HCT116 (cell line): Measurements from ENCODE around the gene ZFHX3.

Source experiments
- CEBPB ChIP-seq: IDR thresholded peaks from 2 replicates; pipeline ENCODE4 v1.6.1; 2012; ENCODE audit warnings: low read depth
- EGR1 ChIP-seq: IDR thresholded peaks from 2 replicates; pipeline ENCODE4 v1.6.1; 2012; ENCODE audit warnings: low read depth
- EZH2 ChIP-seq: fragments of 200-600 bp; sonication (generic); IDR thresholded peaks from 2 replicates; pipeline ENCODE4 v1.6.1; 2017; ENCODE audit warnings: antibody characterized with exemption, mixed run types
- EZH2phosphoT487 ChIP-seq: fragments of 200-600 bp; IDR thresholded peaks from 2 replicates; pipeline ENCODE4 v1.6.1; 2018; ENCODE audit warnings: antibody characterized with exemption, borderline replicate concordance
- FOSL1 ChIP-seq: IDR thresholded peaks from 2 replicates; pipeline ENCODE4 v1.6.1; 2012; ENCODE audit warnings: low read depth
- JUND ChIP-seq: IDR thresholded peaks from 2 replicates; pipeline ENCODE4 v1.6.1; 2012
- POLR2A ChIP-seq: IDR thresholded peaks from 2 replicates; pipeline ENCODE4 v1.7.0; 2011; ENCODE audit warnings: borderline replicate concordance; ENCODE audit not compliant: insufficient read depth, insufficient read length; ENCODE audit errors: extremely low read depth
- RAD21 ChIP-seq: IDR thresholded peaks from 2 replicates; pipeline ENCODE4 v1.6.1; 2012; ENCODE audit warnings: low read depth, mild to moderate bottlenecking
- TCF7L2 ChIP-seq: IDR thresholded peaks from 2 replicates; pipeline ENCODE4 v1.7.0; 2011; ENCODE audit warnings: borderline replicate concordance, inconsistent platforms; ENCODE audit not compliant: insufficient read depth, insufficient read length; ENCODE audit errors: extremely low read depth
- ZFX ChIP-seq: fragments of 450-650 bp; IDR thresholded peaks from 2 replicates; pipeline ENCODE4 v1.6.1; 2017
- TF ChIP-seq, protein P1 (sequence below), 3 experiments: fragments of 200-600 bp in 1 of 3; sonication (generic) in 1 of 3; IDR thresholded peaks in 2 of 3; conservative IDR thresholded peaks in 1 of 3; 2 replicates each; pipeline ENCODE4 v1.5.1; 2012 to 2017; ENCODE audit warnings: low read depth in 2 of 3, low read length in 2 of 3, antibody characterized with exemption in 1 of 3, borderline replicate concordance in 1 of 3, control low read depth in 1 of 3, mild to moderate bottlenecking in 1 of 3, mixed read lengths in 1 of 3, mixed run types in 1 of 3, moderate library complexity in 1 of 3; ENCODE audit not compliant: insufficient read depth in 1 of 3
- TF ChIP-seq, protein P2 (sequence below): IDR thresholded peaks from 2 replicates; pipeline ENCODE4 v1.6.1; 2012
- TF ChIP-seq, protein P3 (sequence below): IDR thresholded peaks from 2 replicates; pipeline ENCODE4 v1.6.1; 2012; ENCODE audit warnings: low read depth

DNA sequence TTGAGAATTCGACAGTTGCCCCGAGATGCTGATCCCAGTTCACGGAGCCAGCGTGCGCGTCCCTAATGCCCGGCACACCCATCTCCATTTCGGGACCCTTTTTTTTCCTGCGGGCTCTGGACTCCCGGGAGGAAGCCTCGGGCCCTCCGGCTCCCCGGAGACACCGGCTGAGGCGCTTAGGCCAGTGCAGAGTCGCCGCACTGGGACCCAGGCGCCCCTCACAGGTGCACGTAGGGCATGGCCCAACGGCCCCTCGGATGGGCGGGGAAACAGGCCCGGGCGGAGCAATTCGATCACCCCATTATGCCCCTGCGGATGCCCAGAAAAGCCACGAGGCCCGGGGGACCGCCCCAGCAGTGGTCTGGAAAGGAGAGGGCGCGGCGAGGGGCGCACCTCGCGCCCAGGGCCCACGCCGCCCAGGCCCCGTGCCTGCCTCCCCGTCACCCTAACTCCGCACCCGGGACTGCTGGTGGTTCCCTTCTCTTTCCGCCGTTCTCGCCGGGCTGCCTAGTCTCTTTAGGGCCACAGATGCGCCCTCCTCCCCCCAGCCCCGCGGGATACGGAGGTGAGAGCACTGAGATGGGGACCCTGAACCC is 18.5 kb upstream of the ZFHX3 start:
- TF ChIP-seq EGR1 (no peak), CEBPB (no peak), POLR2A (no peak), EZH2 (no peak), FOSL1 (no peak), EZH2phosphoT487 (no peak), ZFX (no peak), TCF7L2 (no peak), RAD21 (no peak), JUND (no peak)
- TF ChIP-seq, protein P1, sequence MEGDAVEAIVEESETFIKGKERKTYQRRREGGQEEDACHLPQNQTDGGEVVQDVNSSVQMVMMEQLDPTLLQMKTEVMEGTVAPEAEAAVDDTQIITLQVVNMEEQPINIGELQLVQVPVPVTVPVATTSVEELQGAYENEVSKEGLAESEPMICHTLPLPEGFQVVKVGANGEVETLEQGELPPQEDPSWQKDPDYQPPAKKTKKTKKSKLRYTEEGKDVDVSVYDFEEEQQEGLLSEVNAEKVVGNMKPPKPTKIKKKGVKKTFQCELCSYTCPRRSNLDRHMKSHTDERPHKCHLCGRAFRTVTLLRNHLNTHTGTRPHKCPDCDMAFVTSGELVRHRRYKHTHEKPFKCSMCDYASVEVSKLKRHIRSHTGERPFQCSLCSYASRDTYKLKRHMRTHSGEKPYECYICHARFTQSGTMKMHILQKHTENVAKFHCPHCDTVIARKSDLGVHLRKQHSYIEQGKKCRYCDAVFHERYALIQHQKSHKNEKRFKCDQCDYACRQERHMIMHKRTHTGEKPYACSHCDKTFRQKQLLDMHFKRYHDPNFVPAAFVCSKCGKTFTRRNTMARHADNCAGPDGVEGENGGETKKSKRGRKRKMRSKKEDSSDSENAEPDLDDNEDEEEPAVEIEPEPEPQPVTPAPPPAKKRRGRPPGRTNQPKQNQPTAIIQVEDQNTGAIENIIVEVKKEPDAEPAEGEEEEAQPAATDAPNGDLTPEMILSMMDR (IDR thresholded peaks at IDR 0.05 in 2 of 3, conservative IDR thresholded peaks at IDR 0.05 in 1 of 3; ENCODE audit: borderline replicate concordance in 1 of 3, insufficient read depth in 1 of 3, low read depth in 2 of 3, low read length in 2 of 3): no peak
- TF ChIP-seq, protein P2, sequence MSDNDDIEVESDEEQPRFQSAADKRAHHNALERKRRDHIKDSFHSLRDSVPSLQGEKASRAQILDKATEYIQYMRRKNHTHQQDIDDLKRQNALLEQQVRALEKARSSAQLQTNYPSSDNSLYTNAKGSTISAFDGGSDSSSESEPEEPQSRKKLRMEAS: no peak
- TF ChIP-seq, protein P3, sequence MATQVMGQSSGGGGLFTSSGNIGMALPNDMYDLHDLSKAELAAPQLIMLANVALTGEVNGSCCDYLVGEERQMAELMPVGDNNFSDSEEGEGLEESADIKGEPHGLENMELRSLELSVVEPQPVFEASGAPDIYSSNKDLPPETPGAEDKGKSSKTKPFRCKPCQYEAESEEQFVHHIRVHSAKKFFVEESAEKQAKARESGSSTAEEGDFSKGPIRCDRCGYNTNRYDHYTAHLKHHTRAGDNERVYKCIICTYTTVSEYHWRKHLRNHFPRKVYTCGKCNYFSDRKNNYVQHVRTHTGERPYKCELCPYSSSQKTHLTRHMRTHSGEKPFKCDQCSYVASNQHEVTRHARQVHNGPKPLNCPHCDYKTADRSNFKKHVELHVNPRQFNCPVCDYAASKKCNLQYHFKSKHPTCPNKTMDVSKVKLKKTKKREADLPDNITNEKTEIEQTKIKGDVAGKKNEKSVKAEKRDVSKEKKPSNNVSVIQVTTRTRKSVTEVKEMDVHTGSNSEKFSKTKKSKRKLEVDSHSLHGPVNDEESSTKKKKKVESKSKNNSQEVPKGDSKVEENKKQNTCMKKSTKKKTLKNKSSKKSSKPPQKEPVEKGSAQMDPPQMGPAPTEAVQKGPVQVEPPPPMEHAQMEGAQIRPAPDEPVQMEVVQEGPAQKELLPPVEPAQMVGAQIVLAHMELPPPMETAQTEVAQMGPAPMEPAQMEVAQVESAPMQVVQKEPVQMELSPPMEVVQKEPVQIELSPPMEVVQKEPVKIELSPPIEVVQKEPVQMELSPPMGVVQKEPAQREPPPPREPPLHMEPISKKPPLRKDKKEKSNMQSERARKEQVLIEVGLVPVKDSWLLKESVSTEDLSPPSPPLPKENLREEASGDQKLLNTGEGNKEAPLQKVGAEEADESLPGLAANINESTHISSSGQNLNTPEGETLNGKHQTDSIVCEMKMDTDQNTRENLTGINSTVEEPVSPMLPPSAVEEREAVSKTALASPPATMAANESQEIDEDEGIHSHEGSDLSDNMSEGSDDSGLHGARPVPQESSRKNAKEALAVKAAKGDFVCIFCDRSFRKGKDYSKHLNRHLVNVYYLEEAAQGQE: no peak
